SH-SY5Y (cell line): ENCODE results near the gene EDIL3.

Experiments
- GATA2 ChIP-seq: IDR thresholded peaks from 2 replicates; pipeline ENCODE4 v1.6.1; 2011; ENCODE audit warnings: mild to moderate bottlenecking, low read depth, low read length
- GATA3 ChIP-seq: IDR thresholded peaks from 2 replicates; pipeline ENCODE4 v1.6.1; 2011; ENCODE audit warnings: low read depth, mild to moderate bottlenecking, low read length, moderate library complexity

The EDIL3 gene

GRCh38 chr5:84163671-84164070 is 221.0 kb downstream of the EDIL3 start:
- TF ChIP-seq GATA3 (no peak), GATA2 (no peak)

GRCh38 chr5:84162695-84163094 is 222.0 kb downstream of the EDIL3 start:
- TF ChIP-seq GATA3 (no peak), GATA2 (no peak)

- no peak for TF ChIP-seq GATA3
- no peak for TF ChIP-seq GATA2
Observed at GRCh38 chr5:84149094-84149493, 235.6 kb downstream of the EDIL3 start.

GRCh38 chr5:84148651-84149050 is 236.0 kb downstream of the EDIL3 start:
- TF ChIP-seq GATA3 (no peak), GATA2 (no peak)

GRCh38 chr5:84137541-84137940 is 247.1 kb downstream of the EDIL3 start:
- TF ChIP-seq GATA3 (no peak), GATA2 (no peak)

- TF ChIP-seq GATA2 (no peak), GATA3 (no peak)
Observed at GRCh38 chr5:84131372-84131771, 253.3 kb downstream of the EDIL3 start.

- TF ChIP-seq GATA3, result no peak
- no peak for TF ChIP-seq GATA2
Observed at GRCh38 chr5:84130006-84130580, 254.6 kb downstream of the EDIL3 start.

GRCh38 chr5:84125216-84125615 is 259.5 kb downstream of the EDIL3 start:
- no peak for TF ChIP-seq GATA3
- TF ChIP-seq GATA2, result no peak

GRCh38 chr5:84119252-84119651 is 265.4 kb downstream of the EDIL3 start:
- TF ChIP-seq GATA2, result no peak
- TF ChIP-seq GATA3, result peak; percentile 75

GRCh38 chr5:84118551-84118950 is 266.1 kb downstream of the EDIL3 start:
- no peak for TF ChIP-seq GATA2
- TF ChIP-seq GATA3, result no peak

GRCh38 chr5:84115727-84116126 is 269.0 kb downstream of the EDIL3 start:
- TF ChIP-seq GATA2 (no peak), GATA3 (no peak)

GRCh38 chr5:84113246-84114105 is 271.2 kb downstream of the EDIL3 start:
- TF ChIP-seq GATA2 (no peak), GATA3 (no peak)

- TF ChIP-seq GATA2 (no peak), GATA3 (no peak)
Observed at GRCh38 chr5:84092738-84093137, 291.9 kb downstream of the EDIL3 start.

- TF ChIP-seq GATA2 (no peak), GATA3 (no peak)
Observed at GRCh38 chr5:84091127-84091799, 293.4 kb downstream of the EDIL3 start.
